Measurements from ENCODE around the gene CAPN5. TPM values are rescaled to one million over a fixed set of nuclear protein-coding genes. Genes with fewer than 3 reads are reported as not detected.

The CAPN5 gene
- total and polyA plus RNA-seq, 2 of the 13 experiments (the other 11 are each of a cell fraction or from before 2014, with no cell fraction given) = 0.27 to 1.2 TPM

DNA sequence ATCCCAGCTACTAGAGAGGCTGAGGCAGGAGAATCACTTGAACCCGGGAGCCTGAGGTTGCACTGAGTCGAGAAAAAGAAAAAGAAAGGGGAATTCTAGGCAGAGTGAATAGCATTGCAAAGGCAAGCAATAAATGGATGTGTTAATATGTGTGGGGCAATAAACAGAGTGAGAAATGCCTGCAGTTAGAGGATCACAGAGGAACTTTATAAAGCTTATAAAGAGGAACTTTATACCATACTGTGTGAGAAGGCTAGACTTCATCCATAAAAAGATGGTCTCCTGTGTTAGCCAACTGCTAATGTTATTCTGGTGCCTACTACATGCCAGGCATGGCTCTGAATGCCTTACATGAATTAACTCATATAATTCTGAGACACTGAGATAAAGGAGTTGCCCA lies 31.7 kb upstream of the CAPN5 start:
- H3K9ac ChIP-seq (ENCODE audit: insufficient read depth, low read depth, low read length) = no peak overlapping the region
- ATAC-seq = no peak
- WGBS (ENCODE audit: low lambda C conversion rate) = 2% methylated on average over 2 of the region's 2 CpGs
- H4K20me1 ChIP-seq (ENCODE audit: insufficient read depth, low read length) = no peaks in the 10 kb centered on the region
- in situ Hi-C loops (cut with HindIII; ENCODE audit: extremely low pct_ligation_motif_present, low pct_unique_long_range_greater_than_20kb) (loop anchor here (25.0 kb wide), 1 partner anchor 123 kb away; no protein-coding TSS in a partner anchor), intact Hi-C loops (cut with micrococcal nuclease; ENCODE audit: unreplicated experiment) (loop anchor here (2.0 kb wide), 1 partner anchor 116 kb away; no protein-coding TSS in a partner anchor)
- DNase-seq (ENCODE audit: low spot score) = no peak
- peaks cover 6 to 60% of the 10 kb centered on the region in 2 experiments for H3K27me3 ChIP-seq (ENCODE audit: control insufficient read depth in 1 of 2, insufficient read depth in 2 of 2, low read length in 2 of 2)
- POLR2A ChIA-PET = no interaction called here
- peaks cover 19% of the 10 kb centered on the region for H3K4me1 ChIP-seq (ENCODE audit: insufficient read depth, low read length)
- no peak overlapping the region for H3K4me2 ChIP-seq (ENCODE audit: low read depth, low read length)
- no peak for TF ChIP-seq PAX8 (CRISPR knock-in tag; IDR thresholded peaks at IDR 0.05; ENCODE audit: borderline replicate concordance)
- TF ChIP-seq ZFP62 (CRISPR knock-in tag; IDR thresholded peaks at IDR 0.05) = no peak
- TF ChIP-seq DPF2 (CRISPR knock-in tag; IDR thresholded peaks at IDR 0.05; ENCODE audit: borderline replicate concordance, low read depth) = no peak
- no peak for TF ChIP-seq MTF2 (CRISPR knock-in tag; IDR thresholded peaks at IDR 0.05; ENCODE audit: borderline replicate concordance)
- no peak for TF ChIP-seq ZKSCAN5 (CRISPR knock-in tag; IDR thresholded peaks at IDR 0.05)
- no peak for TF ChIP-seq ETV5 (CRISPR knock-in tag; IDR thresholded peaks at IDR 0.05; ENCODE audit: borderline replicate concordance)
- no peak for TF ChIP-seq JUND (CRISPR knock-in tag; IDR thresholded peaks at IDR 0.05)
- no peaks in the 10 kb centered on the region for H3K9me3 ChIP-seq (ENCODE audit: low read length)
- H3K79me2 ChIP-seq (ENCODE audit: insufficient read depth, low read length) = no peaks in the 10 kb centered on the region
- no peak overlapping the region for H3K27ac ChIP-seq (ENCODE audit: extremely low read length, insufficient read depth, low read length)
- CTCF ChIA-PET (ENCODE audit: low intra/inter-chr PET ratio, low total read pairs) = no interaction called here
- H3K36me3 ChIP-seq (replicated peaks in 1 of 2; ENCODE audit: control insufficient read depth in 1 of 2, insufficient read depth in 2 of 2, low read length in 2 of 2) = no peaks in the 10 kb centered on the region
- no peak for FAIRE-seq
- BruUV-seq (replicated peaks) = no TSS peak
- no peak overlapping the region for H2AFZ ChIP-seq (ENCODE audit: low read length)
- no peak overlapping the region for H3K4me3 ChIP-seq (replicated peaks in 1 of 3; ENCODE audit: insufficient read depth in 1 of 3, low read depth in 2 of 3, low read length in 3 of 3)

DNA sequence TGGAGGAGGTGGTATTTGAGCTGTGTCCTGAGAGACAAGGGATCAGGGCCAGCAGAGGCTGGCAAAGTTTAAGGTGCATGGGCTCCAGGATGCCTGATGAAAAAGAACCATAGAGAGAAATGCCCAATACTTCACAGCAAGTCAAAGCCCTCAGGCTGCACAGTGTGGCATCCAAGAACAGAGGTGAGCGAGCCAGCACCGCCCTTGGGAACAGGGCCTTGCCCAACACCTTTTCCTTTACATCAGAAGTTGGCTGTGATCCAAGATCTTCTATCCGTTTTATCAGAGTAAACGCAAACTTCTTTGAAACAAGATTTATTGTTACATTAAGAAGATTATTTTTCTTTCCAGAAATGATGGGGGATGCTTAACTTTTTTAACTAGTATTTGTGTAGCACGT lies 31.2 kb upstream of the CAPN5 start:
- no TSS peak for BruUV-seq (replicated peaks)
- POLR2A ChIA-PET = no interaction called here
- Histone ChIP-seq H3K27me3 (ENCODE audit: control insufficient read depth in 1 of 2, insufficient read depth in 2 of 2, low read length in 2 of 2) (peaks cover 6 to 57% of the 10 kb centered on the region in 2 experiments), H3K9me3 (ENCODE audit: low read length) (no peaks in the 10 kb centered on the region), H3K4me3 (replicated peaks in 1 of 3; ENCODE audit: insufficient read depth in 1 of 3, low read depth in 2 of 3, low read length in 3 of 3) (no peak overlapping the region), H3K27ac (ENCODE audit: extremely low read length, insufficient read depth, low read length) (no peak overlapping the region), H3K36me3 (replicated peaks in 1 of 2; ENCODE audit: control insufficient read depth in 1 of 2, insufficient read depth in 2 of 2, low read length in 2 of 2) (no peaks in the 10 kb centered on the region), H3K4me1 (ENCODE audit: insufficient read depth, low read length) (peaks cover 19% of the 10 kb centered on the region), H3K9ac (ENCODE audit: insufficient read depth, low read depth, low read length) (no peak overlapping the region), H3K79me2 (ENCODE audit: insufficient read depth, low read length) (no peaks in the 10 kb centered on the region), H4K20me1 (ENCODE audit: insufficient read depth, low read length) (no peaks in the 10 kb centered on the region), H3K4me2 (ENCODE audit: low read depth, low read length) (no peak overlapping the region), H2AFZ (ENCODE audit: low read length) (no peak overlapping the region)
- intact Hi-C loops (cut with micrococcal nuclease; ENCODE audit: unreplicated experiment) = loop anchor here (2.0 kb wide), 1 partner anchor 117 kb away; no protein-coding TSS in a partner anchor
- no peak for ATAC-seq
- under 1% methylated on average over 5 of the region's 5 CpGs for WGBS (ENCODE audit: low lambda C conversion rate)
- no peak for FAIRE-seq
- in situ Hi-C loops (cut with HindIII; ENCODE audit: extremely low pct_ligation_motif_present, low pct_unique_long_range_greater_than_20kb) = loop anchor here (25.0 kb wide), 1 partner anchor 123 kb away; no protein-coding TSS in a partner anchor
- CTCF ChIA-PET (ENCODE audit: low intra/inter-chr PET ratio, low total read pairs) = no interaction called here
- DNase-seq (ENCODE audit: low spot score) = no peak
- no peak for TF ChIP-seq ZNF670 (CRISPR knock-in tag; IDR thresholded peaks at IDR 0.05; ENCODE audit: borderline replicate concordance)
- TF ChIP-seq, protein P1, sequence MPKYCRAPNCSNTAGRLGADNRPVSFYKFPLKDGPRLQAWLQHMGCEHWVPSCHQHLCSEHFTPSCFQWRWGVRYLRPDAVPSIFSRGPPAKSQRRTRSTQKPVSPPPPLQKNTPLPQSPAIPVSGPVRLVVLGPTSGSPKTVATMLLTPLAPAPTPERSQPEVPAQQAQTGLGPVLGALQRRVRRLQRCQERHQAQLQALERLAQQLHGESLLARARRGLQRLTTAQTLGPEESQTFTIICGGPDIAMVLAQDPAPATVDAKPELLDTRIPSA (CRISPR knock-in tag; IDR thresholded peaks at IDR 0.05; ENCODE audit: borderline replicate concordance) = no peak
- no peak for TF ChIP-seq ZNF441 (CRISPR knock-in tag; IDR thresholded peaks at IDR 0.05; ENCODE audit: borderline replicate concordance)
- no peak for TF ChIP-seq BRD4 (CRISPR knock-in tag; IDR thresholded peaks at IDR 0.05)
- TF ChIP-seq, protein P2, sequence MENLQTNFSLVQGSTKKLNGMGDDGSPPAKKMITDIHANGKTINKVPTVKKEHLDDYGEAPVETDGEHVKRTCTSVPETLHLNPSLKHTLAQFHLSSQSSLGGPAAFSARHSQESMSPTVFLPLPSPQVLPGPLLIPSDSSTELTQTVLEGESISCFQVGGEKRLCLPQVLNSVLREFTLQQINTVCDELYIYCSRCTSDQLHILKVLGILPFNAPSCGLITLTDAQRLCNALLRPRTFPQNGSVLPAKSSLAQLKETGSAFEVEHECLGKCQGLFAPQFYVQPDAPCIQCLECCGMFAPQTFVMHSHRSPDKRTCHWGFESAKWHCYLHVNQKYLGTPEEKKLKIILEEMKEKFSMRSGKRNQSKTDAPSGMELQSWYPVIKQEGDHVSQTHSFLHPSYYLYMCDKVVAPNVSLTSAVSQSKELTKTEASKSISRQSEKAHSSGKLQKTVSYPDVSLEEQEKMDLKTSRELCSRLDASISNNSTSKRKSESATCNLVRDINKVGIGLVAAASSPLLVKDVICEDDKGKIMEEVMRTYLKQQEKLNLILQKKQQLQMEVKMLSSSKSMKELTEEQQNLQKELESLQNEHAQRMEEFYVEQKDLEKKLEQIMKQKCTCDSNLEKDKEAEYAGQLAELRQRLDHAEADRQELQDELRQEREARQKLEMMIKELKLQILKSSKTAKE (CRISPR knock-in tag; IDR thresholded peaks at IDR 0.05; ENCODE audit: borderline replicate concordance) = no peak
- no peak for TF ChIP-seq SP4 (CRISPR knock-in tag; IDR thresholded peaks at IDR 0.05)
- no peak for TF ChIP-seq ZNF720 (CRISPR knock-in tag; IDR thresholded peaks at IDR 0.05)
- no peak for TF ChIP-seq KMT2B (CRISPR knock-in tag; IDR thresholded peaks at IDR 0.05)
- TF ChIP-seq, protein P3, sequence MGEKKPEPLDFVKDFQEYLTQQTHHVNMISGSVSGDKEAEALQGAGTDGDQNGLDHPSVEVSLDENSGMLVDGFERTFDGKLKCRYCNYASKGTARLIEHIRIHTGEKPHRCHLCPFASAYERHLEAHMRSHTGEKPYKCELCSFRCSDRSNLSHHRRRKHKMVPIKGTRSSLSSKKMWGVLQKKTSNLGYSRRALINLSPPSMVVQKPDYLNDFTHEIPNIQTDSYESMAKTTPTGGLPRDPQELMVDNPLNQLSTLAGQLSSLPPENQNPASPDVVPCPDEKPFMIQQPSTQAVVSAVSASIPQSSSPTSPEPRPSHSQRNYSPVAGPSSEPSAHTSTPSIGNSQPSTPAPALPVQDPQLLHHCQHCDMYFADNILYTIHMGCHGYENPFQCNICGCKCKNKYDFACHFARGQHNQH (CRISPR knock-in tag; IDR thresholded peaks at IDR 0.05) = no peak

All from HepG2 (cell line).